ENCODE measurements around the gene GABRB1.
A peak's percentile ranks its signal among the peaks of the same experiment; 100 is the strongest.

The GABRB1 gene

GRCh38 chr4:47386561-47387235 lies 355.3 kb downstream of the GABRB1 start:
- DNase-seq (ENCODE audit: low read depth), result no peak

GRCh38 chr4:47390428-47391125 lies 359.2 kb downstream of the GABRB1 start:
- no peak for DNase-seq (ENCODE audit: low read depth)

DNA sequence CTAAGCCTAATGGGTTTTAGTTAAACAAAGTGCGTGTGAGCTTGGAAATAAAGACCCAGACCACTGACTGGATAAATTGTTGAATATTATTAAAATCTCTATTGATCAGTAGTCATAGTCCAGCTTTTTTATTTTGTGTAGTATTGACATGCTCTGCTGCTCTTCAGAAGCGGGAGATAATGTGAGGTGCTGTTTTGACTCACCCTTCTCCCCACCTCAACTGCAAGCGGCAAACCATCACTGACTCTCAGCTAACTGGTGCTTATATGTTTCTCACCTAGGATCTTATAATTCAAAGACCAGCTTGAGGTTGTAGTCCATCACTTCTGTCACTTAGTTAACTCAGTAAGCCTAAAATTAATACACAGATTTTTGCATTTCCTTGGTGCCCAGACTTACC lies 359.9 kb downstream of the GABRB1 start:
- DNase-seq (ENCODE audit: low read depth), result no peak

DNA sequence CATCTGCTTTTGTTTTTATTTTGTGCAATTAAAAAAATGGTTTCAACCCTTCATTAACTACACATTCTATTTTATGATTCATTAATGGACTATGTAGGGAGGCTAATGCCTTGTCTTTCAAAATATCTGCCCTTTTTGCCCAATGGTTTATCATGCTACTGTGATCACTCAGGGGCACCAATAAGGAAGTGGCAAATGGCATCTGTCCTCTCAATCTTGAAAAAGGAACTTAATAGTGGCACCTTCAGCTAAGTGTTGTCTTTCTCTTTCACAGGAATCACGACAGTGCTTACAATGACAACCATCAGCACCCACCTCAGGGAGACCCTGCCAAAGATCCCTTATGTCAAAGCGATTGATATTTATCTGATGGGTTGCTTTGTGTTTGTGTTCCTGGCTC lies 375.0 kb downstream of the GABRB1 start:
- no peak for DNase-seq (ENCODE audit: low read depth)

- DNase-seq (ENCODE audit: low read depth), result no peak
These were observed 378.9 kb downstream of the GABRB1 start for GRCh38 chr4:47410271-47410670.

DNA sequence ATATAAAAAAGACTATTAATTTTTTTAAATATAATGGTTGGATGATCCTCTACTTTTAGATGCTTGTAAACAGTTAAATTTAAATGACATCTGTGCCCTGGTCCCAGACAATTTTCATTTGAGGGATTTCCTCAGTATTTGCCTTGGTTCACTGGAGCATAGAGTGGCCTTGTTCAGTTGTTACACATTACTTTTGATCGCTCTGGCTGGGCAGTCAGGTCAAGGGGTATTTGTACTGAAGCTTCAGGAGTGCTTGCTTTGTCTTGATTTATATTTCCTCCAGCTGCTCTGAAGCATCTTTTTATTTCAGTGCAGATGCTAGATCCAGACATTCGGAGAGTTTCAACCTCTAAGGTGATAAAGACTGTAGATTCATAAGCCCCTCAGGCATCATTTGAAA lies 382.2 kb downstream of the GABRB1 start:
- DNase-seq (ENCODE audit: low read depth), result no peak

DNA sequence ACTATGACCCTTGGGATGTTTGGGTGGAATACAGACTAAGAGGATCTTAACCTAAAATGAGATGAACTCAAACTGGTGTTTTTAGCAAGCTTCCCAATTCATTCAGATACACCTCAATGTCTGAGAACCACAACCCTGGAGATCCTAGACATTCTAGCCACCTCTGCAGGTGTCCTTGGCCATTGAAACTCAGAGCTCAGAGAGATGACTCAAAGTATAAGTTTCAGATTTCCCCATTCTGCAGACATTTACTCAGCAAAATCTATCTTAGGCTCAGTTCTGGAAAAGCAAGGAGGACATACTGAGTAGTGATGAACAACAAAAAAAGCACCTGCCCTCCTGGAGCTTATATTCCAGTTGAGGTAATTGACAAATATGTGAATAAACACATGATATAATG lies 384.4 kb downstream of the GABRB1 start:
- DNase-seq (ENCODE audit: low read depth), result no peak

- no peak for DNase-seq (ENCODE audit: low read depth)
These were observed 386.8 kb downstream of the GABRB1 start for GRCh38 chr4:47418147-47418546.

DNA sequence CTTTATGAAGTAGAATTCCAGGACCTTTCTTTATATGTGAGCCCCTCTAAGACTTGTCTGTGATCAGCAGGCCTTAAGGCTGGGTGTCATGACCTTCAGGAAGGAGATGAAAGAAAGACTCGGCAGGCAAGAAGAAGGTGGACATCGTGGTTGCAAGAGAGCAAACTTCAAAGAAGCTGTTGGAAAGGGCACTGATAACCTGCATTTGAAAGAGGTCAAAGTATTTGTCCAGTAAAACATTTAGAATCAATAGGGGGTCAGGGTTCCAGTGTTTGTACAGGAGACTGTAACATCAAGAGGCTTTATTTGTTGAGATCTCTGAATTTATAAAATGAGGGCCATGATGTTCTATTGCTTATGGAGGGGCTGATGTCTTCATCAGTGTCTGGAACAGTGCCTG lies 387.9 kb downstream of the GABRB1 start:
- no peak for DNase-seq (ENCODE audit: low read depth)

DNA sequence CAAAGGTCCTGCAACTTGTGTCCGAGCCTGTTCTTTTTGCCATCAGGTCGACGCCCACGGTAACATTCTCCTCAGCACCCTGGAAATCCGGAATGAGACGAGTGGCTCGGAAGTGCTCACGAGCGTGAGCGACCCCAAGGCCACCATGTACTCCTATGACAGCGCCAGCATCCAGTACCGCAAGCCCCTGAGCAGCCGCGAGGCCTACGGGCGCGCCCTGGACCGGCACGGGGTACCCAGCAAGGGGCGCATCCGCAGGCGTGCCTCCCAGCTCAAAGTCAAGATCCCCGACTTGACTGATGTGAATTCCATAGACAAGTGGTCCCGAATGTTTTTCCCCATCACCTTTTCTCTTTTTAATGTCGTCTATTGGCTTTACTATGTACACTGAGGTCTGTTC lies 394.3 kb downstream of the GABRB1 start:
- DNase-seq (ENCODE audit: low read depth), result no peak

GRCh38 chr4:47427935-47428334 lies 396.6 kb downstream of the GABRB1 start:
- no peak for DNase-seq (ENCODE audit: low read depth)

- no peak for DNase-seq (ENCODE audit: low read depth)
These were observed 401.4 kb downstream of the GABRB1 start for GRCh38 chr4:47432749-47433148.

DNA sequence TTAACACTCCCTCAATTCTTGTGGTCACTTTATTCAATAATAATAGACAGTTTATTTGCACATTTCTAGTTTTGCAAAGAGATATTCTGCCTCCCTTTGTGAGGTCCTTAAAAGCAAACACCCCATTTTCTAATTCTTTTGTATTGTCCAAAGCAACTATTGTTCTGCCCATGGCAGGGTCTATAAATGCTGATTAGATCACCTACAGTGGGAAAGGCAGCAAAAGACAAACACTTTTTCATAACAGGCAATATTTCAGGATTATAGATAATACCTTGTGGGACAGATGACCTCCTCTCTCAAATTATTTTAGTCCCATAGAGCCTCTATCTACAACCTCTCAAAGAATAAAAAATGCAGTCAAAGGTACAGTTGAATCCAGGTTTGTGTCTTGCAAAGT lies 403.6 kb downstream of the GABRB1 start:
- no peak for DNase-seq (ENCODE audit: low read depth)

- no peak for DNase-seq (ENCODE audit: low read depth)
These were observed 411.6 kb downstream of the GABRB1 start for GRCh38 chr4:47442980-47443379.

DNA sequence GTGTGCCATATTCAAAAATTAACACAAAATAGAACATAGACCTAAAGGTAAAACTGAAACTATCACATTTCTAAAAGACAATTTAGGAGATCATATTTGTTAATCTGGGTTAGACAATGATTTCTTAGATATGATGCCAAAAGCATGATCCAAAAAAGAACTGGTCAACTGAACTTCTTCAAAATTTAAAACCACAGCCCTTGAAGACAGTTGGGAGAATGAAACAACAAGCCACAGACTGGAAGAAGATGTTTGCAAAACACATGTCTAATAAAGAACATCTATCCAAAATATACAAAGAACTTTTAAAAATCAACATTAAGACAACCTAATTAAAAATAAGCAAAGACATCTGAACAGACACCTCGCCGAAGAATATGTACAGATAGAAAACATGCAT lies 412.7 kb downstream of the GABRB1 start:
- DNase-seq (ENCODE audit: low read depth), result no peak

DNA sequence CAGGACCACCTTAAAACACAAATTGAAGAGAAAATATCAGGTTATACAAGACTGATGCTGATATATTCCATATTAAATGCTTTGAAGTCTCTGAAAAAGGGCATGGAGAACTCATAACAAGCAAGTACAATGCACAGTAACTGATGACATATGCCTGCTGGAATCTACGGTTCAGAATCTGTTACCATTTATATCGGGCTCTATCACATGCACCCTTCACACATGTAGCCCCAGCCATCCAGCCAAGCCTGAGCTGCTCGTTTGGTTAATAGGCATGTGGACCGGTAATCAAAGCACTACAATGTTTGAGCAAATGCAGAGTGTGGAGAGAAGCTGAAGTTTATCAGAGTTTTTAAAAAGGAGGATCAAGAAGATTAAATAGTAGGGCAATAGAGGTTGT lies 420.3 kb downstream of the GABRB1 start:
- no peak for DNase-seq (ENCODE audit: low read depth)

DNA sequence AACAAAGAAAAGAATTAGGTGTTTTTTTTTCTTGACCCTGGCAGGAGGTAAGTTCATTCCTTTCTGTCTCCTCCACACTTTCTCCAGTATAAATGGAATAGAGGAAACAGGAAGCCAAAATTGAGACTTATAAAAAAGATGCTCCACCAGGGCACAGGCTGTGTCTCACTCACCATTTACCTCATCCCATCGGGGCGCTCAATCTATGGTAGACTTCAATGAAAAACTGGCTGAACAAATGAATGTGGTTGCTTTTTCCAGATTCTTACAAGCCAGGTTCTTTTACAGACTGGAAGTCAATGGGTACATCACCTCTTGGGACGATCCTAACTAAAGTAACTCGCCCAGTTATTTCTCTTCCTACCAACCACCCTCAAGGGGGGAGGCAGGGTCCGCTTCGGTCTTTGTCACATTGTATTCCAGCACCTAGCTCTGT lies 431.4 kb downstream of the GABRB1 start:
- DNase-seq (ENCODE audit: low read depth), result no peak

- peak; percentile 90 for DNase-seq (ENCODE audit: low read depth)
These were observed 432.0 kb downstream of the GABRB1 start, which contains the start of gene COMMD8 for GRCh38 chr4:47463235-47463956. TSS of gene COMMD8 (minus strand) at chr4:47463702. CDS start at chr4:47463651, 51 bp downstream.

DNA sequence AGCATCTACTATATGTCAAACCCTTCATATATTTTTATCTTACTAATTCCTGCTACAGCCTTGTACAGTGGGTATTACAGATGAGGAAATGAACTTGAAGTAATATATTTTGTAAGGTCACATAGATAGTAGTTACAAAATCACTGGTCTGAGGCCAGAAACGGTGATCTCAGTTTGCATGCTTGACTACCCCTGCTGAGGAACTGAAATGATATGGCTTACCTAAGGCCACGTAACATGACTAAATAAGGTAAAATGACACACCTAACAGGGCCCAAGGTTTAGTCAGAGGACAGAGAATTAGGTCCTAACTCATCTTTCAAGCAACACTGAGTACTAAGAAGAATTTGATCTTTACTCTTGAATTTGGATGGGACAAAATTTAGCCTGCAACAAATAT lies 433.6 kb downstream of the GABRB1 start:
- no peak for DNase-seq (ENCODE audit: low read depth)

- no peak for DNase-seq (ENCODE audit: low read depth)
These were observed 434.9 kb downstream of the GABRB1 start for GRCh38 chr4:47466056-47466785.

DNA sequence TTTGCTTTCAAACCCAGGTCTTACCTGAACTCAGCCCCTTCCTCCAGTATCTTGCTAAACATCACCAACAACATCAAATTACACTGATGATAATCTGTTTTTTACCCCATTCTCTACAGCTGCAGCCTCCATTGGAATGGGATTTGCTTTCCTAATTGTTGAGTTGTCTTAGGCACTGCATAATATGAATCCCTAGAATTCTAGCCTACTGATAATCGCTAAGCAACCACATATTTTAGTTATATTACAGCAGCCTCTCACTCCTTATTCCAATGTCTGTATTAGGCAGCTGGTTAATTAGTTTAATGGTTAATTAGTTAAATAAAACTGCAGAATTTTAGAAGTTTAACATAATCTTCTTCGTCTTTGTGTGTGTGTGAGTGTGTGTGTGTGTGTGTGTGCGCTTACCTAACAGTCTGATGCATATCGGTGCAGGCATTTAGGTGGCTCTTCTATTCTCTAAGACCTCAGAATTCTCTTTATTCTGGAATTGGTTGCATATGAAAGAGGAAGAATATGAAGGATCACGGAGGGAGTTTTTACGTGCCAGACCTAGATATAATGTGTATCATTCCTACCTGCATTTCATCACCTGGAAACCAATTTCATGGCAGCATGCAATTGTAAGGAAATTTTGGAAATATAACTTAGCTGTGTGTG lies 437.5 kb downstream of the GABRB1 start:
- DNase-seq (ENCODE audit: low read depth), result no peak

- no peak for DNase-seq (ENCODE audit: low read depth)
These were observed 438.6 kb downstream of the GABRB1 start for GRCh38 chr4:47469951-47470350.

Data from stimulated activated CD8-positive, alpha-beta memory T cell treated with anti-CD3 and anti-CD28 coated beads, Interleukin-15, amount 100 ng/mL, for 24 hours (primary cell).